ENCODE measurements around the gene TTC7B. TPM values are rescaled to one million over a fixed set of nuclear protein-coding genes. Genes with fewer than 3 reads are reported as not detected.

The TTC7B gene
- total RNA-seq, 2 experiments from 2014 or later: 5.6 to 7.8 TPM

GRCh38 chr14:90621201-90621600, 195.0 kb downstream of the TTC7B start:
- CTCF ChIA-PET: no interaction called here
- H3K27ac Mint-ChIP-seq: no peak overlapping the region

GRCh38 chr14:90620568-90621077, 195.6 kb downstream of the TTC7B start:
- no peak for DNase-seq
- no peak overlapping the region for H3K4me3 Mint-ChIP-seq
- H3K27me3 Mint-ChIP-seq: no peaks in the 10 kb centered on the region
- intact Hi-C loops (cut with micrococcal nuclease): no loop called here
- H3K36me3 Mint-ChIP-seq (ENCODE audit: low read depth): no peaks in the 10 kb centered on the region
- H3K27ac Mint-ChIP-seq: no peak overlapping the region
- ATAC-seq: no peak
- ChIA-PET POLR2A (no interaction called here), CTCF (no interaction called here)
- H3K9me3 Mint-ChIP-seq: no peaks in the 10 kb centered on the region
- H3K4me1 Mint-ChIP-seq (ENCODE audit: low read depth): no peaks in the 10 kb centered on the region
- TF ChIP-seq CTCF (IDR thresholded peaks at IDR 0.05): no peak

More at GRCh38 chr14:90621201-90621600, 195.0 kb downstream of the TTC7B start:
- DNase-seq: no peak
- TF ChIP-seq CTCF (IDR thresholded peaks at IDR 0.05): no peak
- POLR2A ChIA-PET: interaction anchor here (0.9 kb wide), 1 partner anchor 136 kb away, joined by 3 read pairs; no protein-coding TSS in a partner anchor
- H3K4me3 Mint-ChIP-seq: no peak overlapping the region
- no peaks in the 10 kb centered on the region for H3K4me1 Mint-ChIP-seq (ENCODE audit: low read depth)
- no peaks in the 10 kb centered on the region for H3K36me3 Mint-ChIP-seq (ENCODE audit: low read depth)
- no peaks in the 10 kb centered on the region for H3K9me3 Mint-ChIP-seq
- intact Hi-C loops (cut with micrococcal nuclease): no loop called here
- H3K27me3 Mint-ChIP-seq: no peaks in the 10 kb centered on the region
- no peak for ATAC-seq

GRCh38 chr14:90619911-90620310, 196.3 kb downstream of the TTC7B start:
- CTCF ChIA-PET: no interaction called here
- no peak for TF ChIP-seq CTCF (IDR thresholded peaks at IDR 0.05)
- no peaks in the 10 kb centered on the region for H3K36me3 Mint-ChIP-seq (ENCODE audit: low read depth)
- no peaks in the 10 kb centered on the region for H3K9me3 Mint-ChIP-seq
- no peak for ATAC-seq
- H3K27ac Mint-ChIP-seq: no peak overlapping the region
- H3K27me3 Mint-ChIP-seq: no peaks in the 10 kb centered on the region
- intact Hi-C loops (cut with micrococcal nuclease): no loop called here
- no peak for DNase-seq
- H3K4me1 Mint-ChIP-seq (ENCODE audit: low read depth): no peaks in the 10 kb centered on the region
- H3K4me3 Mint-ChIP-seq: no peak overlapping the region
- POLR2A ChIA-PET: no interaction called here

GRCh38 chr14:90617961-90618360, 198.3 kb downstream of the TTC7B start:
- CTCF ChIA-PET: no interaction called here
- H3K4me1 Mint-ChIP-seq (ENCODE audit: low read depth): no peaks in the 10 kb centered on the region
- DNase-seq: no peak
- no peak for ATAC-seq
- no peaks in the 10 kb centered on the region for H3K27me3 Mint-ChIP-seq
- no peak overlapping the region for H3K27ac Mint-ChIP-seq
- H3K4me3 Mint-ChIP-seq: no peak overlapping the region
- no peak for TF ChIP-seq CTCF (IDR thresholded peaks at IDR 0.05)
- POLR2A ChIA-PET: no interaction called here
- no peaks in the 10 kb centered on the region for H3K36me3 Mint-ChIP-seq (ENCODE audit: low read depth)
- intact Hi-C loops (cut with micrococcal nuclease): no loop called here
- H3K9me3 Mint-ChIP-seq: no peaks in the 10 kb centered on the region

- H3K36me3 Mint-ChIP-seq (ENCODE audit: low read depth): no peaks in the 10 kb centered on the region
- TF ChIP-seq CTCF (IDR thresholded peaks at IDR 0.05): no peak
- ATAC-seq (no peak), DNase-seq (no peak)
- intact Hi-C loops (cut with micrococcal nuclease): no loop called here
- no peaks in the 10 kb centered on the region for H3K9me3 Mint-ChIP-seq
- CTCF ChIA-PET: interaction anchor here (1.3 kb wide), 1 partner anchor 20 kb away, joined by 3 read pairs; no protein-coding TSS in a partner anchor
- no peaks in the 10 kb centered on the region for H3K27me3 Mint-ChIP-seq
- no peaks in the 10 kb centered on the region for H3K4me1 Mint-ChIP-seq (ENCODE audit: low read depth)
- POLR2A ChIA-PET: no interaction called here
- H3K4me3 Mint-ChIP-seq: no peak overlapping the region
- H3K27ac Mint-ChIP-seq: no peak overlapping the region
Measured at GRCh38 chr14:90616881-90617280, 199.3 kb downstream of the TTC7B start.

All from activated CD8-positive, alpha-beta T cell treated with anti-CD3 and anti-CD28 coated beads for 36 hours (primary cell).